HEK293T (cell line): ENCODE results near the gene AKAP6.

Experiments
- BHLHE40 ChIP-seq: fragments of 450-650 bp; IDR thresholded peaks from 2 replicates; pipeline ENCODE4 v1.6.1; 2016; ENCODE audit warnings: mild to moderate bottlenecking, moderate library complexity, borderline replicate concordance
- FOXA1 ChIP-seq: fragments of 450-650 bp; IDR thresholded peaks from 2 replicates; pipeline ENCODE4 v1.6.1; 2016; ENCODE audit warnings: mild to moderate bottlenecking
- FOXM1 ChIP-seq: fragments of 450-650 bp; IDR thresholded peaks from 2 replicates; pipeline ENCODE4 v1.6.1; 2017; ENCODE audit warnings: mild to moderate bottlenecking, borderline replicate concordance
- HDGF ChIP-seq: fragments of 450-650 bp; IDR thresholded peaks from 2 replicates; pipeline ENCODE4 v1.6.1; 2017; ENCODE audit warnings: antibody characterized with exemption, borderline replicate concordance
- NFRKB ChIP-seq: fragments of 450-650 bp; IDR thresholded peaks from 2 replicates; pipeline ENCODE4 v1.6.1; 2016; ENCODE audit warnings: mild to moderate bottlenecking, moderate library complexity
- SP1 ChIP-seq: fragments of 450-650 bp; IDR thresholded peaks from 2 replicates; pipeline ENCODE4 v1.6.1; 2017
- ZNF384 ChIP-seq: fragments of 450-650 bp; IDR thresholded peaks from 2 replicates; pipeline ENCODE4 v1.6.1; 2016
- TF ChIP-seq, protein P1 (sequence below): fragments of 450-650 bp; IDR thresholded peaks from 2 replicates; pipeline ENCODE4 v1.6.1; 2016

GRCh38 chr14:32311294-32312009 is 17.6 kb upstream of the AKAP6 start:
- TF ChIP-seq SP1 (no peak), HDGF (no peak), NFRKB (no peak), BHLHE40 (no peak), FOXM1 (no peak), FOXA1 (no peak), ZNF384 (no peak)
- TF ChIP-seq, protein P1, sequence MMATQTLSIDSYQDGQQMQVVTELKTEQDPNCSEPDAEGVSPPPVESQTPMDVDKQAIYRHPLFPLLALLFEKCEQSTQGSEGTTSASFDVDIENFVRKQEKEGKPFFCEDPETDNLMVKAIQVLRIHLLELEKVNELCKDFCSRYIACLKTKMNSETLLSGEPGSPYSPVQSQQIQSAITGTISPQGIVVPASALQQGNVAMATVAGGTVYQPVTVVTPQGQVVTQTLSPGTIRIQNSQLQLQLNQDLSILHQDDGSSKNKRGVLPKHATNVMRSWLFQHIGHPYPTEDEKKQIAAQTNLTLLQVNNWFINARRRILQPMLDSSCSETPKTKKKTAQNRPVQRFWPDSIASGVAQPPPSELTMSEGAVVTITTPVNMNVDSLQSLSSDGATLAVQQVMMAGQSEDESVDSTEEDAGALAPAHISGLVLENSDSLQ: no peak
